ENCODE results near the gene DGKI. TPM values are rescaled to one million over a fixed set of nuclear protein-coding genes. Genes with fewer than 3 reads are reported as not detected.

Gene DGKI
- total and polyA plus RNA-seq, 2 experiments from 2014 or later, result 0.16 to 1.0 TPM

- Mint-ChIP-seq H3K36me3 (ENCODE audit: low read depth) (no peaks in the 10 kb centered on the region), H3K27me3 (ENCODE audit: insufficient read depth, low read depth, poor library complexity) (peaks cover 2% of the 10 kb centered on the region), H3K27ac (no peak overlapping the region), H3K9me3 (no peaks in the 10 kb centered on the region), H3K4me3 (no peak overlapping the region), H3K4me1 (peaks cover 12% of the 10 kb centered on the region; the same call in 2 of the 3 replicates)
- DNase-seq (ENCODE audit: low spot score) (no peak), ATAC-seq (no peak)
- H3F3A ChIP-seq (replicated peaks; ENCODE audit: low read depth), result no peaks in the 10 kb centered on the region
- no peak overlapping the region for H3K4me3 ChIP-seq
- no peaks in the 10 kb centered on the region for H3K9me2 ChIP-seq (ENCODE audit: insufficient read depth)
- H3K36me3 ChIP-seq (ENCODE audit: insufficient read depth), result no peaks in the 10 kb centered on the region
- H3K27me3 ChIP-seq (ENCODE audit: insufficient read depth), result no peaks in the 10 kb centered on the region
- H3K79me2 ChIP-seq (replicated peaks; ENCODE audit: insufficient read depth), result no peaks in the 10 kb centered on the region
- H4K20me1 ChIP-seq (replicated peaks; ENCODE audit: insufficient read depth), result no peaks in the 10 kb centered on the region
- H2AFZ ChIP-seq, result peak overlapping the region; percentile 87
- H3K4me2 ChIP-seq, result no peak overlapping the region
- no peak for TF ChIP-seq POLR2AphosphoS5 (IDR thresholded peaks at IDR 0.05; ENCODE audit: low read depth)
- no peak for TF ChIP-seq ZNF331 (CRISPR knock-in tag; IDR thresholded peaks at IDR 0.05; ENCODE audit: low read depth)
- H3K4me1 ChIP-seq (ENCODE audit: insufficient read depth), result peaks cover 8% of the 10 kb centered on the region; the same call in 1 of the 2 replicates
- H3K27ac ChIP-seq (ENCODE audit: low read depth), result no peak overlapping the region
Measured at GRCh38 chr7:137774793-137775201, 72.0 kb downstream of the DGKI start.

- DNase-seq (ENCODE audit: low spot score) (no peak), ATAC-seq (no peak)
- Histone ChIP-seq H3K27me3 (ENCODE audit: insufficient read depth) (no peaks in the 10 kb centered on the region), H2AFZ (no peak overlapping the region), H3K4me2 (no peak overlapping the region), H3K4me3 (no peak overlapping the region), H3K4me1 (ENCODE audit: insufficient read depth) (peaks cover 13% of the 10 kb centered on the region; the same call in 1 of the 2 replicates), H3F3A (replicated peaks; ENCODE audit: low read depth) (no peaks in the 10 kb centered on the region), H3K36me3 (ENCODE audit: insufficient read depth) (no peaks in the 10 kb centered on the region), H3K9me2 (ENCODE audit: insufficient read depth) (no peaks in the 10 kb centered on the region), H3K27ac (ENCODE audit: low read depth) (no peak overlapping the region), H3K79me2 (replicated peaks; ENCODE audit: insufficient read depth) (no peaks in the 10 kb centered on the region), H4K20me1 (replicated peaks; ENCODE audit: insufficient read depth) (no peaks in the 10 kb centered on the region)
- Mint-ChIP-seq H3K27ac (no peak overlapping the region), H3K27me3 (ENCODE audit: insufficient read depth, low read depth, poor library complexity) (peaks cover 2% of the 10 kb centered on the region), H3K4me3 (no peak overlapping the region), H3K36me3 (ENCODE audit: low read depth) (no peaks in the 10 kb centered on the region), H3K4me1 (peaks cover 19% of the 10 kb centered on the region), H3K9me3 (no peaks in the 10 kb centered on the region)
- TF ChIP-seq NANOG (IDR thresholded peaks at IDR 0.05; ENCODE audit: borderline replicate concordance), result no peak
- TF ChIP-seq ZNF114 (CRISPR knock-in tag; IDR thresholded peaks at IDR 0.05), result no peak
- no peak for TF ChIP-seq ZNF331 (CRISPR knock-in tag; IDR thresholded peaks at IDR 0.05; ENCODE audit: low read depth)
- no peak for TF ChIP-seq EZH2phosphoT487 (IDR thresholded peaks at IDR 0.05; ENCODE audit: unreplicated experiment)
- TF ChIP-seq REST (IDR thresholded peaks at IDR 0.05; ENCODE audit: unreplicated experiment), result no peak
- TF ChIP-seq JUNB (IDR thresholded peaks at IDR 0.05; ENCODE audit: unreplicated experiment), result no peak
- TF ChIP-seq EZH2 (IDR thresholded peaks at IDR 0.05; ENCODE audit: low read depth, unreplicated experiment), result no peak
- TF ChIP-seq STAT1 (IDR thresholded peaks at IDR 0.05; ENCODE audit: unreplicated experiment), result no peak
- no peak for TF ChIP-seq CTCF (conservative IDR thresholded peaks at IDR 0.05; ENCODE audit: low read depth in 2 of 2)
- TF ChIP-seq CREB1 (CRISPR knock-in tag; IDR thresholded peaks at IDR 0.05; ENCODE audit: low read depth), result no peak
- no peak for TF ChIP-seq ETS1 (IDR thresholded peaks at IDR 0.05)
Measured at GRCh38 chr7:137772748-137773147, 74.0 kb downstream of the DGKI start.

Data from GM23338 (cell line).